Neural progenitor cell (in vitro differentiated cells): ENCODE results near the gene LY86. TPM values are rescaled to one million over a fixed set of nuclear protein-coding genes. Genes with fewer than 3 reads are reported as not detected.

Experiments
- DNase-seq: peaks from one replicate; pipeline ENCODE4 v3.0.0-alpha.2; 2016; ENCODE audit warnings: low spot score
- H2AFZ ChIP-seq: fragments of 200-600 bp; sonication (generic); replicated peaks from 2 replicates; pipeline ENCODE4 v1.6.1; 2016; ENCODE audit warnings: antibody characterized with exemption
- H3F3A ChIP-seq: fragments of 200-600 bp; sonication (generic); 2 replicates; pipeline ENCODE4 v1.6.1; 2016; ENCODE audit warnings: antibody characterized with exemption, low read depth
- H3K27ac ChIP-seq: fragments of 200-600 bp; sonication (generic); 2 replicates; pipeline ENCODE4 v1.5.1; 2016; ENCODE audit warnings: mild to moderate bottlenecking
- H3K27me3 ChIP-seq: fragments of 200-600 bp; sonication (generic); 2 replicates; pipeline ENCODE4 v1.6.1; 2016; ENCODE audit warnings: mild to moderate bottlenecking, moderate library complexity
- H3K36me3 ChIP-seq: fragments of 200-600 bp; sonication (generic); 2 replicates; pipeline ENCODE4 v1.5.1; 2016
- H3K4me1 ChIP-seq: fragments of 200-600 bp; sonication (generic); 2 replicates; pipeline ENCODE4 v1.6.1; 2016; ENCODE audit warnings: mixed run types
- H3K4me2 ChIP-seq: fragments of 200-600 bp; sonication (generic); 2 replicates; pipeline ENCODE4 v1.6.1; 2016
- H3K4me3 ChIP-seq: fragments of 200-600 bp; sonication (generic); 2 replicates; pipeline ENCODE4 v1.5.1; 2016
- H3K79me2 ChIP-seq: fragments of 200-600 bp; sonication (generic); 2 replicates; pipeline ENCODE4 v1.6.1; 2016; ENCODE audit warnings: low read depth
- H3K9ac ChIP-seq: fragments of 200-600 bp; sonication (generic); 2 replicates; pipeline ENCODE4 v1.6.1; 2016
- H3K9me3 ChIP-seq: fragments of 200-600 bp; sonication (generic); 2 replicates; pipeline ENCODE4 v1.5.1; 2016; ENCODE audit warnings: low read depth
- H4K20me1 ChIP-seq: fragments of 200-600 bp; sonication (generic); 2 replicates; pipeline ENCODE4 v1.6.1; 2016; ENCODE audit warnings: low read depth
- H3K27ac Mint-ChIP-seq: 3 replicates; pipeline ENCODE4 v1.8.0; 2021; ENCODE audit warnings: mixed read lengths
- H3K27me3 Mint-ChIP-seq: 2 replicates; pipeline ENCODE4 v1.8.0; 2022; ENCODE audit warnings: low read depth, mild to moderate bottlenecking, inconsistent platforms, moderate library complexity, mixed read lengths; ENCODE audit not compliant: insufficient read depth
- H3K36me3 Mint-ChIP-seq: 3 replicates; pipeline ENCODE4 v1.8.0; 2021; ENCODE audit warnings: mixed read lengths
- H3K4me1 Mint-ChIP-seq: 3 replicates; pipeline ENCODE4 v1.8.0; 2021; ENCODE audit warnings: mixed read lengths
- H3K4me3 Mint-ChIP-seq: 3 replicates; pipeline ENCODE4 v1.8.0; 2021; ENCODE audit warnings: mild to moderate bottlenecking, moderate library complexity, mixed read lengths
- H3K9me3 Mint-ChIP-seq: 3 replicates; pipeline ENCODE4 v1.8.0; 2020; ENCODE audit warnings: mixed read lengths
- CTCF ChIP-seq: fragments of 200-600 bp; sonication (generic); IDR thresholded peaks from 2 replicates; pipeline ENCODE4 v1.5.1; 2017; ENCODE audit warnings: antibody characterized with exemption, mild to moderate bottlenecking
- EZH2 ChIP-seq: fragments of 200-600 bp; sonication (generic); IDR thresholded peaks from 2 replicates; pipeline ENCODE4 v1.6.1; 2017; ENCODE audit warnings: antibody characterized with exemption, mild to moderate bottlenecking, moderate library complexity
- EZH2phosphoT487 ChIP-seq: fragments of 200-600 bp; sonication (generic); IDR thresholded peaks from 2 replicates; pipeline ENCODE4 v1.6.1; 2017; ENCODE audit warnings: antibody characterized with exemption
- total RNA-seq: library from RNA; depleted of rRNA; stranded (reverse); fragments of >200 nt; gene quantifications from 2 replicates; pipeline ENCODE4 v1.2.3, GENCODE V29; 2015; ENCODE audit warnings: low replicate concordance

The LY86 gene
- total RNA-seq, 1 donor from 2014 or later = not detected

GRCh38 chr6:6652932-6653331 lies 64.4 kb downstream of the LY86 start:
- no peaks in the 10 kb centered on the region for H3K9me3 ChIP-seq
- Mint-ChIP-seq H3K9me3 (peaks cover 2% of the 10 kb centered on the region), H3K27ac (no peak overlapping the region), H3K4me1 (peaks cover 21% of the 10 kb centered on the region), H3K36me3 (no peaks in the 10 kb centered on the region), H3K4me3 (no peak overlapping the region), H3K27me3 (peaks cover 5% of the 10 kb centered on the region)
- no peak for DNase-seq
- H3F3A ChIP-seq = no peaks in the 10 kb centered on the region
- no peak overlapping the region for H2AFZ ChIP-seq
- H3K79me2 ChIP-seq = no peaks in the 10 kb centered on the region
- H3K36me3 ChIP-seq = no peaks in the 10 kb centered on the region
- H3K4me1 ChIP-seq = no peaks in the 10 kb centered on the region
- no peak overlapping the region for H3K27ac ChIP-seq
- H3K27me3 ChIP-seq = no peaks in the 10 kb centered on the region
- TF ChIP-seq EZH2phosphoT487 = no peak
- TF ChIP-seq EZH2 = no peak
- no peak for TF ChIP-seq CTCF
- H3K4me3 ChIP-seq = no peak overlapping the region
- no peak overlapping the region for H3K9ac ChIP-seq
- no peaks in the 10 kb centered on the region for H4K20me1 ChIP-seq
- no peak overlapping the region for H3K4me2 ChIP-seq

GRCh38 chr6:6654599-6655575 lies 66.4 kb downstream of the LY86 start:
- TF ChIP-seq CTCF (no peak), EZH2phosphoT487 (no peak), EZH2 (no peak)
- Mint-ChIP-seq H3K27me3 (peaks cover 5% of the 10 kb centered on the region), H3K27ac (peak overlapping the region; percentile 42), H3K36me3 (no peaks in the 10 kb centered on the region), H3K4me3 (no peak overlapping the region), H3K9me3 (peaks cover 2% of the 10 kb centered on the region), H3K4me1 (peaks cover 21% of the 10 kb centered on the region)
- DNase-seq = no peak
- Histone ChIP-seq H3K27me3 (no peaks in the 10 kb centered on the region), H3K4me1 (no peaks in the 10 kb centered on the region), H3K9me3 (no peaks in the 10 kb centered on the region), H3K9ac (no peak overlapping the region), H4K20me1 (no peaks in the 10 kb centered on the region), H3K27ac (no peak overlapping the region), H3K79me2 (no peaks in the 10 kb centered on the region), H3K4me3 (no peak overlapping the region), H3K36me3 (no peaks in the 10 kb centered on the region), H3F3A (no peaks in the 10 kb centered on the region), H2AFZ (no peak overlapping the region), H3K4me2 (no peak overlapping the region)

GRCh38 chr6:6655805-6656251 lies 67.3 kb downstream of the LY86 start:
- Histone ChIP-seq H3K27me3 (no peaks in the 10 kb centered on the region), H3F3A (no peaks in the 10 kb centered on the region), H3K4me3 (no peak overlapping the region), H2AFZ (no peak overlapping the region), H3K4me1 (no peaks in the 10 kb centered on the region), H4K20me1 (no peaks in the 10 kb centered on the region), H3K27ac (no peak overlapping the region), H3K79me2 (no peaks in the 10 kb centered on the region), H3K4me2 (no peak overlapping the region), H3K9ac (no peak overlapping the region), H3K9me3 (no peaks in the 10 kb centered on the region), H3K36me3 (no peaks in the 10 kb centered on the region)
- H3K36me3 Mint-ChIP-seq = no peaks in the 10 kb centered on the region
- peaks cover 5% of the 10 kb centered on the region for H3K27me3 Mint-ChIP-seq
- peaks cover under 1% of the 10 kb centered on the region for H3K9me3 Mint-ChIP-seq
- TF ChIP-seq CTCF (no peak), EZH2 (no peak)
- H3K4me3 Mint-ChIP-seq = no peak overlapping the region
- H3K27ac Mint-ChIP-seq = peak overlapping the region; percentile 7
- H3K4me1 Mint-ChIP-seq = peaks cover 21% of the 10 kb centered on the region
- DNase-seq = no peak
